Caco-2 (cell line): ENCODE data around the gene GPRASP2. TPM values are rescaled to one million over a fixed set of nuclear protein-coding genes. Genes with fewer than 3 reads are reported as not detected.
"Not testable (repeated sequence)": the region's sequence is repeated elsewhere in the genome, so short reads cannot be mapped to it uniquely, and the experiment has no call there.

Experiments
- BruUV-seq: library from RNA; stranded (reverse); fragments of 400-500 nt; replicated peaks from 2 replicates; lab custom pipeline; 2021; lab: Mats Ljungman, UMichigan
- CTCF ChIA-PET: fragments of 300-600 bp; sonication (Branson Sonifier 250); formaldehyde crosslinking; loops from one replicate; lab custom pipeline; 2022; ENCODE audit warnings: antibody characterized with exemption; lab: Charles Lee
- POLR2A ChIA-PET: fragments of 300-600 bp; sonication (Branson Sonifier 250); formaldehyde crosslinking; loops from one replicate; lab custom pipeline; 2022; ENCODE audit warnings: antibody characterized with exemption; lab: Charles Lee
- DNase-seq, 2 experiments: peaks; one replicate each; pipeline versions ENCODE4 v3.0.0 to v3.0.0-alpha.2; 2020 to 2022
- H3K27me3 ChIP-seq: replicated peaks from 2 replicates; pipeline ENCODE4 v1.6.0; 2011; ENCODE audit warnings: low read length; ENCODE audit not compliant: control insufficient read depth, insufficient read depth
- H3K36me3 ChIP-seq: 2 replicates; pipeline ENCODE4 v1.5.1; 2011; ENCODE audit warnings: low read length; ENCODE audit not compliant: control insufficient read depth, insufficient read depth
- H3K4me1 ChIP-seq: fragments of 250-450 bp; sonication (Bioruptor Pico); 2 replicates; pipeline ENCODE4 v1.5.1; 2020; ENCODE audit warnings: mild to moderate bottlenecking
- H3K4me3 ChIP-seq: 2 replicates; pipeline ENCODE4 v1.5.1; 2011; ENCODE audit warnings: low read depth, mild to moderate bottlenecking, control low read depth, low read length
- H3K9me3 ChIP-seq: fragments of 250-450 bp; sonication (Bioruptor Pico); 2 replicates; pipeline ENCODE4 v1.5.1; 2020; ENCODE audit warnings: mild to moderate bottlenecking, moderate library complexity
- H3K27ac Mint-ChIP-seq: one replicate; pipeline ENCODE4 v1.8.0; 2022; ENCODE audit warnings: mixed read lengths; ENCODE audit not compliant: unreplicated experiment
- H3K27me3 Mint-ChIP-seq: one replicate; pipeline ENCODE4 v1.8.0; 2022; ENCODE audit warnings: mixed read lengths; ENCODE audit not compliant: insufficient read depth, unreplicated experiment
- H3K36me3 Mint-ChIP-seq: one replicate; pipeline ENCODE4 v1.8.0; 2022; ENCODE audit warnings: mild to moderate bottlenecking, mixed read lengths; ENCODE audit not compliant: insufficient read depth, unreplicated experiment
- H3K4me1 Mint-ChIP-seq: one replicate; pipeline ENCODE4 v1.8.0; 2022; ENCODE audit warnings: low read depth, mixed read lengths; ENCODE audit not compliant: unreplicated experiment
- H3K4me3 Mint-ChIP-seq: one replicate; pipeline ENCODE4 v1.8.0; 2022; ENCODE audit warnings: mild to moderate bottlenecking, moderate library complexity, mixed read lengths; ENCODE audit not compliant: unreplicated experiment
- H3K9me3 Mint-ChIP-seq: one replicate; pipeline ENCODE4 v1.8.0; 2022; ENCODE audit warnings: mixed read lengths; ENCODE audit not compliant: unreplicated experiment
- intact Hi-C: fragments of 100-400 bp; cut with micrococcal nuclease; formaldehyde crosslinking; loops from one replicate; pipeline ENCODE4 v1.10.0; 2022; ENCODE audit not compliant: unreplicated experiment
- total RNA-seq: library from RNA; stranded (reverse); gene quantifications from 2 replicates; pipeline ENCODE4 v1.2.3, GENCODE V29; 2022
- TF ChIP-seq, protein P1 (sequence below), 2 experiments: fragments of 200-600 bp in 1 of 2; IDR thresholded peaks; 1 replicate in 1 of 2; 2 replicates in 1 of 2; pipeline versions ENCODE4 v1.5.1 to v1.8.0; 2011 to 2022; ENCODE audit warnings: antibody characterized with exemption in 1 of 2, control low read depth in 1 of 2, inconsistent platforms in 1 of 2, low read depth in 1 of 2, low read length in 1 of 2, mild to moderate bottlenecking in 1 of 2, moderate library complexity in 1 of 2; ENCODE audit not compliant: insufficient read depth in 1 of 2, severe bottlenecking in 1 of 2, unreplicated experiment in 1 of 2

GPRASP2 gene
- total RNA-seq, 1 experiment from 2014 or later: 2.7 TPM

DNA sequence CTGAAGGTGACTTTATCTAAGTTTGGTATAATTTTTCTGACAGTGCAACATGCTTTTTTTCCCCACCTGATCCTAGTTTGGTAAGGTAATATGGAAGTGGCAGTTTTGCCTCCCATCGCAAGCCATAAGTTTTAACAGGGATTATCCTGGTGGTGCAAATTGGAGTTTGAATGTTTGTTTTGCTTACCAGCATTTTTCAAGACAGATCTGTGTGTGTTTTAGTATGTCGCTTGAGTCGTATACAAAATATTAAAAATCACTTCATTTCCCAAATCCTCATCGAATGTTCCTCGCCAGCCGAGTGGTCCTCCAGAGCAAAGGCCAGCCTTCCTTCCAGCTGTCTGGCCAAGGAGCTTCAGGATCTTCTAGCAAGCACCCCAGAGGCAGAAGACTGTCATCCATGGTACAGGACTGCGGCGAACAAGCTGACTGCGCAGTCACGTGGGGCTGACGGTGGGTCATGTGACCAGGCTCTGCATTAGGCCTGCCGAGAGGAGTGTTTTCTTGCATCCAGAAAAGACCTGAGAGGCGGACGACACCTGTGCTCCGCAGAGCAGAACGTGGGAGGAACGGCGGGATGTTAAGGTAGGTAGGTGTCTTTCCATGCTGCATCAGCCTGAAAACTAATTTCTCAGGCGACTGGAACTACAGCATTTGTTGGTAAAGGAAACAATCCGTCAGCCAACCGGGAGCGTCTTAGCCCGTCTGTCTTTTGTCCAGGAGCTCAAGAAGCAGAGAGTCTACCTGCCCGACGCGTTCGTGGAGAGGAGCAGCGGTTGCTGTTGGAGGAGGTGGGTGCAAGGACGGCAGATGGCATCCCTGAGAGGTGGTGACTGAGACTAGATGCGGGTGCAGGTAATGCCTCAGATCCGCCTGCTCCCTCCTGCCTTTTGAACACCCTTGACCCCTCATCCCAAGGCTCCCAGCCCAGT, 8.3 kb downstream of the GPRASP2 start, which contains the start of gene GPRASP3:
GPRASP3 (plus strand) TSS at position 507 of the 932 bp plus-strand sequence. CDS start 28,253 bp downstream, outside the sequence.
- H3K27ac Mint-ChIP-seq: peak within 1 kb of the TSS; percentile 37
- peaks cover 6% of the 10 kb centered on the region for H3K36me3 Mint-ChIP-seq
- Histone ChIP-seq H3K36me3 (no peaks in the 10 kb centered on the region), H3K9me3 (no peaks in the 10 kb centered on the region), H3K27me3 (no peaks in the 10 kb centered on the region), H3K4me1 (no peaks in the 10 kb centered on the region), H3K4me3 (peak within 1 kb of the TSS; percentile 43)
- ChIA-PET CTCF (no interaction called here), POLR2A (interaction anchor here (0.6 kb wide), 1 partner anchor 535 kb away, joined by 3 read pairs; the partner anchor contains the start of gene TCEAL8)
- H3K9me3 Mint-ChIP-seq: no peaks in the 10 kb centered on the region
- BruUV-seq: no TSS peak
- TF ChIP-seq, protein P1, sequence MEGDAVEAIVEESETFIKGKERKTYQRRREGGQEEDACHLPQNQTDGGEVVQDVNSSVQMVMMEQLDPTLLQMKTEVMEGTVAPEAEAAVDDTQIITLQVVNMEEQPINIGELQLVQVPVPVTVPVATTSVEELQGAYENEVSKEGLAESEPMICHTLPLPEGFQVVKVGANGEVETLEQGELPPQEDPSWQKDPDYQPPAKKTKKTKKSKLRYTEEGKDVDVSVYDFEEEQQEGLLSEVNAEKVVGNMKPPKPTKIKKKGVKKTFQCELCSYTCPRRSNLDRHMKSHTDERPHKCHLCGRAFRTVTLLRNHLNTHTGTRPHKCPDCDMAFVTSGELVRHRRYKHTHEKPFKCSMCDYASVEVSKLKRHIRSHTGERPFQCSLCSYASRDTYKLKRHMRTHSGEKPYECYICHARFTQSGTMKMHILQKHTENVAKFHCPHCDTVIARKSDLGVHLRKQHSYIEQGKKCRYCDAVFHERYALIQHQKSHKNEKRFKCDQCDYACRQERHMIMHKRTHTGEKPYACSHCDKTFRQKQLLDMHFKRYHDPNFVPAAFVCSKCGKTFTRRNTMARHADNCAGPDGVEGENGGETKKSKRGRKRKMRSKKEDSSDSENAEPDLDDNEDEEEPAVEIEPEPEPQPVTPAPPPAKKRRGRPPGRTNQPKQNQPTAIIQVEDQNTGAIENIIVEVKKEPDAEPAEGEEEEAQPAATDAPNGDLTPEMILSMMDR (IDR thresholded peaks at IDR 0.05; ENCODE audit: insufficient read depth in 1 of 2, low read depth in 1 of 2, low read length in 1 of 2, severe bottlenecking in 1 of 2, unreplicated experiment in 1 of 2): no peak
- peak within 1 kb of the TSS; percentile 79 for H3K4me3 Mint-ChIP-seq
- H3K27me3 Mint-ChIP-seq: no peaks in the 10 kb centered on the region
- H3K4me1 Mint-ChIP-seq: no peaks in the 10 kb centered on the region
- intact Hi-C loops: loop anchor here (10.0 kb wide), 1 partner anchor 144 kb away; no protein-coding TSS in a partner anchor
- peak; percentile 62 to 73 for DNase-seq

DNA sequence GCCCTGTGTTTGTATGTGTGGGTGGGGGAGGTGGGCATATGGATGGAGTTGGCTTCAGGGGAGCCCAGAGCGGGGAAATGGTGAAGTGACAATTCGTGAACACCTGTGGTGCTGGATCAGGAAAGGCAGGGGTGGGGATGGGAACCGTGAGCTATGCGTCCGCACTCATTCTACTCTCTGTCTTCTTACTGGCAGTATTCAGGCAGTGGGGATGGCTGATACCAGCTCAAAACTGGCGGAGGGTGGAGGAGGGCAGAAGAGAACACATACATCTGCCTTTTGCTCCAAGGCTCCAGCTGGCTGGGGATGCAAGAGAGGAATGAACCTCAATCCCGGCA, 8.9 kb downstream of the GPRASP2 start:
- TSS peak; percentile 22 for BruUV-seq
- H3K27me3 ChIP-seq, H3K36me3 Mint-ChIP-seq, CTCF ChIA-PET, H3K4me1 Mint-ChIP-seq, H3K36me3 ChIP-seq, H3K9me3 ChIP-seq, H3K27me3 Mint-ChIP-seq, DNase-seq, POLR2A ChIA-PET, H3K9me3 Mint-ChIP-seq, H3K27ac Mint-ChIP-seq, H3K4me1 ChIP-seq: not testable (repeated sequence)
- peak overlapping the region; percentile 79 for H3K4me3 Mint-ChIP-seq
- H3K4me3 ChIP-seq: peak overlapping the region; percentile 43
- intact Hi-C loops: loop anchor here (10.0 kb wide), 1 partner anchor 144 kb away; no protein-coding TSS in a partner anchor

DNA sequence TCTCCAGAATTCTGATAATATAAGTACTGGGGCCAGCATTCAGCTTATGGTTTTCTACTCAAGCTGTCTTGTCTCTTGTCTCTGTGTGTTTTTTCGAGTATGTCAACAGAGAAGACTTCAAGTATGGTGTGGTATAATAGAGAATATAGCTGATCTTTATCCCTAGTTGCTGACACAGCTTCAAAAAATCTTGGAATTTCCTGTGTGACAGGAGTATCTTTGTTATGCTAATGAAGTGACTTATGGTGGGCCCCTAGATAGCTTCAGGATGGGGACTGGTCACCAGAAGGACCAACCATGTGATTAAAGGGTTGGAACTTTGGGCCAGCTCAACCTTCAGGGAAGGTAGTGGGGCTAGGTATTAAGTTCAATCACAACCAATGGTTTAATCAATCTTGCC, 11.2 kb downstream of the GPRASP2 start:
- intact Hi-C loops: loop anchor here (10.0 kb wide), 1 partner anchor 141 kb away; no protein-coding TSS in a partner anchor
- no peak overlapping the region for H3K4me3 Mint-ChIP-seq

More for the DNA sequence above, 11.2 kb downstream of the GPRASP2 start:
- POLR2A ChIA-PET: no interaction called here
- H3K27me3 Mint-ChIP-seq: no peaks in the 10 kb centered on the region
- TF ChIP-seq, protein P1 (IDR thresholded peaks at IDR 0.05; ENCODE audit: insufficient read depth in 1 of 2, low read depth in 1 of 2, low read length in 1 of 2, severe bottlenecking in 1 of 2, unreplicated experiment in 1 of 2): no peak
- no TSS peak for BruUV-seq
- no peak overlapping the region for H3K27ac Mint-ChIP-seq
- CTCF ChIA-PET: no interaction called here
- H3K9me3 ChIP-seq: no peaks in the 10 kb centered on the region
- H3K4me1 Mint-ChIP-seq: peaks cover 6% of the 10 kb centered on the region
- no peaks in the 10 kb centered on the region for H3K27me3 ChIP-seq
- H3K9me3 Mint-ChIP-seq: no peaks in the 10 kb centered on the region
- no peak for DNase-seq
- H3K36me3 Mint-ChIP-seq: peaks cover 6% of the 10 kb centered on the region
- no peaks in the 10 kb centered on the region for H3K4me1 ChIP-seq
- H3K36me3 ChIP-seq: no peaks in the 10 kb centered on the region
- H3K4me3 ChIP-seq: no peak overlapping the region
